NOMO-1 treated with DMSO at 0.1 percent for 48 hours (cell line): Measurements from ENCODE around the gene SLC8A1.

Source experiments
- DNase-seq: peaks from one replicate; lab custom pipeline; 2025; ENCODE audit not compliant: unreplicated experiment; lab: John Stamatoyannopoulos, UW

SLC8A1 gene

DNA sequence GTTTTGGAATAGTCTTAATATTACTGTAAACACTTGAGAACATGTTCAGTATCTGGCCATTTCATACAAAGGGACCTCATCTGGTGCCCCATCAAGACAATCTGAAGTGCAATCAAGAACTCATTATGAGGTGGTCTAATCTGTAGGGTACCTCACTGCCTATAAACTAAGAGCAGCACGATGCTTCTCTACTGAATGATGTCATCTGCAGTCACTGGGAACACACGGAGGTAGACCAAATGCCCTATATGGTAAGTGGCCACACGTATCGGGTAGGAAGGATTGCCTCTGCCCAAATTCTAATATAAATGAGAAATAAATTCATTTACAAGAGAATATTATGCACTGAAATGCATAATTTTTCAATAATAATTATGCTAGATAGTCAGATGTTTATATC, 90.4 kb downstream of the SLC8A1 start:
- DNase-seq = no peak

DNA sequence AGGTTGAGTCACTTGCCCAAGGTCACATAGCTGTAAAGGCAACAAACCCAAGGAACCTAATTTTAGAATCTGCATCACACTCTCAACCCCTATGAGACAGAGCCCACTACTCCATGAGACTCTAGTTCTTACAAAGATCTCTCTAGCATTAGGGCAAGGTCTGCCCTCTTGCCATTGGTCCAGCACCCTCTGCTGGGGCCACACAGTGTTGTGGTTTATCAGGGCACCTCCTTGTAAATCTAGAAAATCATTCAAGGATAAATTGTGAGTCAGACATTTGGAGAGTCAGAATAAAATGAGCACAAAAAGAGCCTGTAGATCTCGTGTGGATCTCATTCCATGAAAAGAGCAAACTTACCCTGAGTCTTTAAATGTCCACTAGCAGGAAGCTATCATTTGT, 91.2 kb downstream of the SLC8A1 start:
- no peak for DNase-seq

DNA sequence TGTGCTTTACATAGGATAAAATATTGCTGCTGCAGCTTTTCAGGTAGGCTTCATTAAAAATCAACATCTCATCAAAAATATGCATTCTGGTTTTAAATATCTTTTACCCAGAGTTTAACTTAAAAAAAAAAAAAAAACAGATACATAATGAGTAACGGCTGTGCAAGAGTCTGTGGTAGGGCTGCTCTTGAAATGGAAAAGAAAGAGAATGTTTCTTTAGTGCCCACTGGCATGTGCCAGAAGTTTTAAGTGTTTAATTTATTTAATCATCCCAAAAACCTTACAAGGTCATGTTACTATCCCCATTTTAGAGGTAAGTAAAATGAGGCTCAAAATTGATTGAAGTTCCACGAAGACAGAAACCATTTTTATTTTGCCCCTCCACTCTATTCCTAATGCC, 92.1 kb downstream of the SLC8A1 start:
- DNase-seq = no peak

DNA sequence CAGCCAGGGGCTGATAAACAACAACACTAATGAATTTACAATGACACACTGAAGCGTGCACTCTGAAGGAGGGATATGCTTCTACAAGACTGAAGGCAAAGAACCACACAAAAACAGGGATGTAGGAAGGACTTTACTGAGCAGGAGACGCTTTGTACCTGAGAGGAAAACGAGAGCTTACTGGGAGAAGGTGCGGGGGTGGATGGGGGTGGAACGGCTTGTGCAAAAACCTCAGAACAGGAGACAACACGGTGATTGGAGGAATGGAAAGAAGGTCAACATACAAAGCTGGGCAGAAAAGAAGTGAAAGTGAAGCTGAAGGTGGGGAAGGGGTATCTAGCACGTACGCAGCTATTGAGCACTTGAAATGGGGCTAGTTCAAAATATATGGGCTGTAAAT, 93.1 kb downstream of the SLC8A1 start:
- DNase-seq = no peak

DNA sequence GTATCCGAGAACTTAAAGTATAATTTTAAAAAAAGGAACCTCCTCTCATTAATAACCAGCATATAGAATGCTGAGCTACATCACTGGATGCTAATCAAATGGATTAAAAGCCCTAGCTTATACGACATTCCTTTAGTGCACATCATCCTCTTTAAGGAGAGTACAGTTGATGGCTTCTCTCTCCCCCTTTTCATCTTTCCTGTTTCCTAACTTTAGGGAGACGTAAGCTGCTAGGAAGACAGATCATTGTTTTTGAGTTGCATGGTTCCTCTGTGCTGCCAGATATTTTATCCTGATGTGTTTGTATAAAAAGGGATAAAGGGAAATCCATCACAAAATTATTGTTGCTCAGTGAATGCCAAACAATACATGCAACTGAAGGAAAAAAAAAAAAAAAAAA, 94.2 kb downstream of the SLC8A1 start:
- no peak for DNase-seq

DNA sequence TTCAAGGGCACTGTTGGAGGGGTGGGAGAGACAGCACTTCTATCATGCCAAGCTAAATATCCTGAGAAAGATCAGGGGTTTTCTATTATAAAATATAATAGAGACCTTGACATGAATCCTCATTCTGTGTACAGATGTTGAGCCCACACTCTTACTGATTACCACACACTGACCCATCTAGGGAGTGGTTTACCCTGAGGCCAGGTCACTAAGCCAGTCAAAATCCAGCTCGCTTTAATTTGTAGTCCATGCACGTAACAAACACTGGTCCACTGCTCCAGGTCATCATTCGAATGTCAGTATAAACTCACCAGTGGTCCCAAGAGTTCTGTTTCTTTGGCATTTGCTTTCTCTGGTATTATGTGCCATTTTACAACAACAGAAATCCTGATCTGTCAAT, 96.4 kb downstream of the SLC8A1 start:
- DNase-seq = no peak

DNA sequence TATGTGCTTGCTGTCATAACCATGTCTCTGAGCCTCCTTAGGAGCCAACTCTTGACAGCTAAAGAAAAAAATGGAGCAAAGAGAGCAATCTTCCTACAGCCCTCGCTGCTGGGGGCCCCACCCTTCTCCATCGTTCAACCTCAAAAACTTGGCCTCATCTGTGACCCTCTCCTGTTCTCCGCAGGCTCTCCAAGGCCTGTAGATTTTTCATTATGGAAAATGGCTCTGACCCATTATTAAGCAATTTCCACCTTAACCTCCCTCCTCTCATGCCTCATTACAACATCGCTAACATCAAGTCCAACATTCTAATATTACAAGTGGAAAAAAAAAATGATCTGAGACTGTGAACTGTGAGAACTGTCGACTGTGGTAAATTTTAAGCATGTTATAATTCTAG, 98.7 kb downstream of the SLC8A1 start:
- DNase-seq = no peak

DNA sequence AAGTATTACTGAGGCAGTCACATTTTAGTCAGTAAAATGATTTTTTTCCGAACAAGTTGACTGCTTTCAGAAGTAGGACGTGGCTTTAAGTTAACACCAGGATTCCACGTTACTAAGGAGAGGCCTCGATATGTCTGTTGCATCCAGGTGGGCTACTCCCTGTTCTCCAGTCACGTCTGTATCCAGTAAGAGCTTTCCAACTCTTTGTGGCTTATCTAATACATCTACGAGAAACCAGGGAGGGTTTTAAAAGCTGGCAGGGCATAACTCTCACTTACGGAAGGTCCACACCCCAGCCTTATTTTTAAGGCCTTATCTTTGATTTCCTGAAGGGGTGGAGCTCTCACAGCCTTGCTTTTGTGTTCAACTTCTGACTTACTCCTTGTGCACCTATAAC, 99.2 kb downstream of the SLC8A1 start:
- DNase-seq = no peak

DNA sequence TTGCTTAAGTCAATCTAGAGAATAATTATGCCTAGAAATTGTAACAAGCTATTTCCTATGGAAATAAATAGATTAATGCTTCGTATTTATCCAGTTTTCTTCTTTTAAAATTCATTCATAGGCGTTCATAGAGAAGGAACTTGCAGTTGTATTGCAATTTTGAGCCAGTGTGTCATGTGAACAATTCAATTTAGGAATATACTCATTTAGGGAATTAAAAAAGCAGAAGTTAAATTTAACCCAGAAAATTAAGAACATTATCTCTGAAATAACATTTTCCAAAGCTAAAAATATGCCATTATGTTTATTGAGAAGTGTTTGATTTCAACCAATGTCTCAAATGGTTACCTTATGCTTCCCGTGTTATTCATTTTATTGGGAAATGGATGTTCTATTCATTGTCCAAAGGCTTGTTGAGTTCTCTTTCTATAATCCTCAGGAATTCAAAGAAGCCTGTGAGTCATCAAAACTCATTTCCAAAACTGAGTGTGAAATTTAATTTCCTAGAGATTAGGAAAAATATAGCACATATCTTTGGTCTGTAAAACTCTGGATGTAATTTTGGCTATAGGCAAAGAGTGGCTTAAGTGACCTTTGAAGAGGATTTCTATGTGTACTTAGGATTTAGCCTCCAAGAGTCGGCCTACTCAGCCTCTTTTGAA, 99.7 kb downstream of the SLC8A1 start:
- DNase-seq = peak; percentile 54

DNA sequence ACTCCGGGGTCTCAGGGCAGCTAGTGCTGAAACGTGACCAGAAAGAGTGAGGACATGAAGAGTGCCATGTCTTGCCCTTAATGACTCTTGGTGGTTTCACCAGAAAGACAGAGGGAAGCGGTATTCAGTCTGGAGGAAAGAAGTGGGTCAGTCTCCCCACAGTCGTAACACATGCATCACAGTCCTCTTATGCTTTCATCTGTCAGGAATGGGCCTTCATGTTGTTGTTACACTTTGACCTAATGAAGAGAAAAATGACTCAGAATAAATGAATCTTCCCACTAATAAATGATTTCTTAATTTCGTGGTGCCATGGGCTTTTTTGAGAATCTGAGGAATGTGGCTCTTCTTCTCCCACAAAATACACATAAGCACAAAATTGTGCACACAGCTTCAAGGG, 103.2 kb downstream of the SLC8A1 start:
- DNase-seq = no peak

DNA sequence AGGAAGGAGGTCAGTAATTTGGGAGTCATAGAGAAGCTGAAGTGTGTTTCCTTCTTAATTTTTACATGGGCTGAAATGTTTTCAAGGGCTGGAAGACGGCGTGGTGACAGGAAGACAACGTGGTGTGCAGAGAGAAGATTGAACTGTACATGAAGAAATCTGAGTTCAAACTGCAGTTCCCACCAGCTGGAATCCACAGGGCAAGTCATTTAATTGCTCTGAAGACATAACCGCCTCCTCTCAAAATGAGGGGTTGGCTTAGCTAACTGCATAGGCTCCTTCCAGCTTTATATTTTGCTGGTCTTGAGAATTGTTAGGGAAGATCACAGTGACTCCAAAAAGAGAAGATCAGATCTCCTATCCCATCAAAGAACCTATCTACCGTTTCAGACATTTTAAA, 103.9 kb downstream of the SLC8A1 start:
- DNase-seq = peak; percentile 17

DNA sequence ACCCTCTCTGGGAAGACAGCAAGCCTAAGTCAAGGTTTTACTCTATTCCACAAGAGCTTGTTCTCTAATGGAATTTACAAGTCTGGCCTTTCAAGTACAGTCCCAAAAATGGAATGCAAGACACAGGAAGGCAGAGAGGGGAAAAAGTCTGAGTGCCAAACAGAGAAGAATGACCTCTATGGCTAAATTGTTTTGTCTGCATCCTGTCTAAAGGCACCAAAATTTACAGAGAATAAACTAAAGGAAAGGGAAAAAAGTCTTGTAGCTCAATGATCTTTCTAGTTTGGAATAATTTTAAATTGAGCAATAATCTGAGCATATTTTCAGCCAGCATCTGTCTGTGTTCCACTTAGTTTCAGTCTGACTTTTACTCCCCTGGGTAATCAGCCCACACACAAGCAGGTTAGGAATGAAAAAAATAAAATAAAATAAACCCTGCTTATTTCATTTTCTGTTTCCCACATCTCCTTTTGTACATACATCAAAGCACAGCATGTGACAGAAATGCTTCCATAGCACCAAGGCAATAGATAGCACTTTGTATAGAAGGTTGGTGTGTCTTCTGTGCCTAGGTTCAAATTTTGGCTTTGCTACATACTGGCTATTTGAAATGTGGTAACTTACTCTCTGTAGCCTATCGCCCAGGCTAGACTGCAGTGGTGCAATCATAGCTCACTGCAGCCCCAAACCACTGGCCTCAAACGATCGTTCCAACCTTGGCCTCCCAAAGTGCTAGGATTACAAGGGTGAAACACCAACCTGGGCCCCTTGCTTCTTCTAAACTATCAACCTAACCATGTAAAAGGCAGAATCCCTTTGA, 105.1 kb downstream of the SLC8A1 start:
- DNase-seq = peak; percentile 39

DNA sequence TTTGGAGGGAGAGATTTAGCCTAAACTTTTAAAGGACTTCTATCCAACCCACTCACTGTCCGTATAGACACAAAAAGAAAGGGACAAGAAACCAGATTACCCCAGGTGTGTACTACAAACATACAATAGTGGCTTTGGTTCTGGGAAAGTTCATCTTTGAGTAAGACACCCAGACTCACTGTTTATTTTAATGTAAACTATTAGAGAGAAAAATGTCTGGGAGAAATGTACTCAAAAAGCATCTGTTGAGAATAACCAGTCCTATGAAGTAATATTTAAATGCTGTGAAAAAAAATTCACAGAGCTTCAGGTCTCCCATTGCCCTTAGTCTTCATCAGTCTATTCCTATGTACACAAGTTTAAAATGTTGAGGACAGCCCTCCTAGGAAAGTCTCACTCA, 107.5 kb downstream of the SLC8A1 start:
- DNase-seq = no peak

DNA sequence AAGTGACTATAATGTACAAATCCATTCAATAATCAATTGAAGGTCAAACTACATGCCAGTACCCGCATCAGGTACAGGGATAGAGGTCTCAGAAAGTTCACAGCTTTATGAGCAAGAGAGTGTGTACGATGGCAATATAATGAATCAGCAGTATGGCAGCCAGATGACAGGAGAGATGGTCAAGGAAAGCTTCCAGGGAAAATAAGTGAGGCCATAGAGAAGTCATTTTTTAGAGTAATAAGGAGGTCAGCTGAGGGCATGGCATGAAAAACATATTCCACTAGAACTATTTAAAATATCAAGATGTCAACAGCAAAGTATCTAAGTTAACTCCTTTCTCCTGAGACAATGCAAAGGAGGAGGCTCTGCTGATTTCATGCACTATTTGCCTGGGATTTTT, 108.0 kb downstream of the SLC8A1 start:
- DNase-seq = no peak

DNA sequence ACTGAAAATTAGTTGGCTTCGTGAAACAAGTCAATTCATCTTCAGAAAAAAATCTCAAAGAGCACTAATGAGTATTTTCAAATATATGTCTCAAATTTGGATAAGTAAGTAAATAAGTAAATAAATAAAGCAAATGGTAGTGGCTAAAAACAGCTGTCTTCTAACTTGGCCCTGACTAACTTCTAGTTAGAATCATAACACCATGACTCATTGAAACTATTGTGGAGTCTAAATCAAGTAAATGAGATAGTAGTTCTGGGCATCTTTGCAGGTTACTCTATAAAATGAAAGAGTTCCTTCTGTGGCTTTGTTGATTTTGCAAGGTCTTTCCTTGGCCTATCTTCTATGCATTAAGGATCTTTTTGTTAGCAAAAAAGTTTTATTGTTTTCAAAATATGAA, 110.7 kb downstream of the SLC8A1 start:
- DNase-seq = no peak

DNA sequence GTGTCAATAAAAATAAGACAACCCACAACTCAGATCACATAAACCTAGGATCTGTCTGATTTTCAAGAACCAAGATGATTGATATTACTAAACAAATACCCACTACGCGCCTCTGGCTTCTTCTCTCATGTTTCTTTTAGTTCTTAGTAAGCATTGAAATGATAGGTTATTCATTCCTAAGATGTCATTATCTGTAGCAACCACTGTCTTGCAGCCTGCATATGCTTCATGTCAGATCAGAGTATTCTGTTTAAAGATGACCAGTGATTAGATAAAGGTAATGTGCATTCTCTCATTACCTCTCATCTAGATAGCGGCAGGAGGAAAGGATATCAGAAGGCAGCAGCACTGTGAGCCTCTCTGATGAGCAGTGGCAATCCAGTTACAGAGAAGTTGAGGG, 112.9 kb downstream of the SLC8A1 start:
- DNase-seq = no peak

DNA sequence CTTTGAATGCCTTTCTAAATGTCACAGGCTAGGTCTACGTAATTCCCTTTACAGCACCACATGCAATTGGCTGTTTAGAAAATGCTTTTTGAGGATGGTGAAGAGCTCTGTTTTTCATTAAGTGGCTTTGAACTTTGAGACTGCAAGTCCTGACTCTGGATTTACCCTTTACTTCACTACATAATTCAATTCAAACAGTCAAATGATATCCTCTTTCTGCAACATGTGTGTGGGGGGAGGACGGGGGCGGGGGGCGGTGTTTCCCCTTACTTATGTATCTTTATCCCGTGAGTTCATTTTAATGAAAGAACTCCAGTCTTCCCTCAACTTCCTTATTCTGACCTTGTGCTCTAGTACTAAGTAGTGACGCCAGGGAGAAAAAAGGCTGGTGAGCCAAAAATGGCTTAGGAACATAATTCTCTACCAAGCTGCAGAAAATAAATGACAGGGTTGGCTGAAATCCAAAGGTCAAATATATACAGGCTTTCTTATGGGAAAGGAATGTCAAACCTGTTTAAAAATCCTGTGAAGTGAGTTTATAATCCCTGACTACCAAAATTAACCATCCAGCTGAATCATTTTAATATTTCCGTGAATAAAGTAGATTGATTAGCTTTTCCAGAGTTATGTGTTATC, 119.6 kb downstream of the SLC8A1 start:
- peak; percentile 53 for DNase-seq

DNA sequence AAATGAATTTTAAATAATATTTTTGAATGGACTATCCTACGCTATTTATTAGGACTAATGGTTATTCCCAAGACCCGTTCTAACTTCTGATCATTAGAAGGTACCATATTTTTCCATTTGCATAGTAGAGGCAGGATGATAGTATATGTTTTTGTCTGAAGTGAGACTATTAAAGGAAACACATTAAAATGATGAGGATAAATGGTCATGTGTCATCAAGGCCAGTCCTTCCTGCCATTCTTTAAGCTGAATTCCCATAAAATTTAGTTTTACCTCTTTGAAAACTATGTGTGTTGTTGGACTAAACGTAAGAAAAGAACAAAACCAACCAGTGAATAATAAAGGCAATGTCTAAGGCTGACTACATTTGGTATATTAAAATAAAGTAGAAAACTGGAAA, 121.8 kb downstream of the SLC8A1 start:
- no peak for DNase-seq

DNA sequence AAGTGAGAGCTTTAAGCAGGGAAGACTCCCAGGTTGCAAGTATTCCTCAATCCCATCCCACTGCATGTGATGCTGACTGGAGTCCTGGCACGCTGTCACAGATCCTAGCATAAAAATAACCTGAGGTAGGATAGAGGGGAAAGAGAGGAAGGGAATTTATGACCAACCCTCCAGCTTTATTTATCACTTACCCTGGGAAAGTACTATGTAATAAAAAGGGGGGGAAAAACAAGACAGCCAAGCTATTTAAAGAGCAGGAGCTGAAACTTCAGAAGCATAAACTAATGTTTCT, 122.2 kb downstream of the SLC8A1 start:
- no peak for DNase-seq

DNA sequence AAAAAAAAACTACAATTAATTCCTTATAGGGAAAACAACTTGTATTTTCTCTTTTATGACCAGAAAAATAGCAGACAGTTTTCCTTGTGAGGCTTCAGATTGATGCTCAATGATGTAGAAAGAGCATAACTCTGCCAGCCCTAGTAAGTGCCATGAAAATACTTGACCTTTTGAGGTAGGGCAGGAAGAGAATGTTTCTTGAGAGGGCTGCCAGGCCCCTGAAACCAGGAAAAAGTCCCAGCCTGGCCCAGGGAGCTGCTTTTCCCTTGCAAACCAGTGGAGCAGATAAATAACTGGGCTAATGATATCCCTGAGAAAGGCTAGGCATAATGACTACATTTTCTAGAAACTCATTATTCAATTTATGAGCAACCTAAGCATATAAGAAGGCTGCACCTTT, 126.8 kb downstream of the SLC8A1 start:
- no peak for DNase-seq

DNA sequence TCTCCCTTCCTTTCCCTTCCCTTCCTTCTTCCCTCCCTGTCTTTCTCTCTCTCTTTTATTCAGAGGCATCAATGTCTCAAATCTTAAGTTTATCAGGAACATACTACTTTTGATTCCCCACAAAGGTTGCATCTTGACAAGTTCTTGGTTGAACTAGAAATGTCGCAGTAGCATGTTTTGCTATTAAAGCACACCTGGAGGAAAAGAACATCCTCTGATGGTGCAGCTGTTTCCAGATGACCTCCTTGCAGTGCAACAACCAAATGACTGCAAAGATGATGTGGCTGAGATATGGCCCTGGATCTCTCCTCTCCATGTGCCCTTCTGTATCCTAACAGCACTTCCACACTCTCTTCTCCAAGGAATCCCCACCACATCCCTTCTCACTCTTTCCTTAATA, 127.2 kb downstream of the SLC8A1 start:
- no peak for DNase-seq

DNA sequence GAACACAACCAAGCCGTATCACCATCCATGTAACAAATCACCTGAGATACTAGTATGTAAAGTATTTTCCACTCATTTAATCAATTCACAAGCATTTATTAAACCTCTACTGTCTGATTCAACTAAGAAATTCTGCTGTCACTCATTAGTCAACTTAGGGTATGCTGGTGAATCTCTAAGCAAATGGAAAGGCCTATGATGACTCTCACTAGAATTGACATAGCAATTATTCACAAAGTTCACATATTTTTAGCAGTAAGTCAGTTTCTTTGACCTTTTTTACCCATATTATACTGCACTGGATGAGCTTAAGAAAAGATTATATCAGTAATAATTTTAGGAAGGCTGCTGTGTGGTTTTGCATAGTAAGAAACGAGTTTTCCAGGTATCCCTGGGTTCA, 130.1 kb downstream of the SLC8A1 start:
- DNase-seq = no peak
